Measurements from ENCODE around the gene BAMBI. TPM values are rescaled to one million over a fixed set of nuclear protein-coding genes. Genes with fewer than 3 reads are reported as not detected.

The BAMBI gene
- polyA plus RNA-seq, 1 experiment, result 10.8 TPM

- no peaks in the 10 kb centered on the region; the same call in 1 of the 2 replicates for H3K9me3 ChIP-seq (ENCODE audit: control insufficient read depth, insufficient read depth, low read length)
- ChIA-PET POLR2A (interaction anchor here (1.0 kb wide), 1 partner anchor 463 kb away, joined by 3 read pairs; no protein-coding TSS in a partner anchor), CTCF (interaction anchor here (0.5 to 2.6 kb wide), 75 partner anchors 9 to 833 kb away, joined by 3 to 90 read pairs (median 4); no protein-coding TSS in a partner anchor)
- H3K27ac ChIP-seq (ENCODE audit: low read depth, low read length), result no peak overlapping the region
- no peak overlapping the region for H3K4me3 ChIP-seq (ENCODE audit: low read depth, low read length)
- H3K27me3 ChIP-seq (ENCODE audit: control insufficient read depth, insufficient read depth, low read length), result peaks cover 19% of the 10 kb centered on the region
- DNase-seq (ENCODE audit: low read depth, low spot score), result peak; percentile 33
- no peak for TF ChIP-seq CTCF (IDR thresholded peaks at IDR 0.05; ENCODE audit: low read depth, low read length)
These were observed 13.0 kb upstream of the BAMBI start for GRCh38 chr10:28664369-28664740.

GRCh38 chr10:28666751-28667467, 10.4 kb upstream of the BAMBI start:
- Histone ChIP-seq H3K27me3 (ENCODE audit: control insufficient read depth, insufficient read depth, low read length) (peaks cover 32% of the 10 kb centered on the region), H3K9me3 (ENCODE audit: control insufficient read depth, insufficient read depth, low read length) (no peaks in the 10 kb centered on the region; the same call in 1 of the 2 replicates), H3K4me3 (ENCODE audit: low read depth, low read length) (no peak overlapping the region), H3K27ac (ENCODE audit: low read depth, low read length) (no peak overlapping the region)
- no peak for DNase-seq (ENCODE audit: low read depth, low spot score)
- POLR2A ChIA-PET, result no interaction called here
- TF ChIP-seq CTCF (IDR thresholded peaks at IDR 0.05; ENCODE audit: low read depth, low read length), result no peak
- CTCF ChIA-PET, result interaction anchor here (1.3 kb wide), 1 partner anchor 463 kb away, joined by 5 read pairs; no protein-coding TSS in a partner anchor

GRCh38 chr10:28668363-28669226, 8.7 kb upstream of the BAMBI start:
- ChIA-PET CTCF (interaction anchor here (0.5 to 1.1 kb wide), 3 partner anchors 11 to 635 kb away, joined by 3 to 5 read pairs (median 4); no protein-coding TSS in a partner anchor), POLR2A (interaction anchor here (0.9 kb wide), 1 partner anchor 9 kb away, joined by 3 read pairs; the partner anchor contains the start of gene BAMBI)
- Histone ChIP-seq H3K9me3 (ENCODE audit: control insufficient read depth, insufficient read depth, low read length) (no peaks in the 10 kb centered on the region; the same call in 1 of the 2 replicates), H3K27me3 (ENCODE audit: control insufficient read depth, insufficient read depth, low read length) (peaks cover 44% of the 10 kb centered on the region), H3K27ac (ENCODE audit: low read depth, low read length) (no peak overlapping the region), H3K4me3 (ENCODE audit: low read depth, low read length) (peak overlapping the region; percentile 63)
- TF ChIP-seq CTCF (IDR thresholded peaks at IDR 0.05; ENCODE audit: low read depth, low read length), result no peak
- no peak for DNase-seq (ENCODE audit: low read depth, low spot score)

GRCh38 chr10:28669227-28670173, 7.8 kb upstream of the BAMBI start:
- POLR2A ChIA-PET, result interaction anchor here (0.9 kb wide), 1 partner anchor 8 kb away, joined by 3 read pairs; the partner anchor contains the start of gene BAMBI
- Histone ChIP-seq H3K9me3 (ENCODE audit: control insufficient read depth, insufficient read depth, low read length) (no peaks in the 10 kb centered on the region; the same call in 1 of the 2 replicates), H3K27ac (ENCODE audit: low read depth, low read length) (no peak overlapping the region), H3K27me3 (ENCODE audit: control insufficient read depth, insufficient read depth, low read length) (peaks cover 47% of the 10 kb centered on the region), H3K4me3 (ENCODE audit: low read depth, low read length) (peak overlapping the region; percentile 63)
- no peak for TF ChIP-seq CTCF (IDR thresholded peaks at IDR 0.05; ENCODE audit: low read depth, low read length)
- no peak for DNase-seq (ENCODE audit: low read depth, low spot score)
- CTCF ChIA-PET, result interaction anchor here (0.6 to 1.1 kb wide), 5 partner anchors 12 to 634 kb away, joined by 3 to 5 read pairs (median 3); no protein-coding TSS in a partner anchor

All from AG04450 (cell line).